ENCODE results near the gene FNDC11.
"Not testable (repeated sequence)": the region's sequence is repeated elsewhere in the genome, so short reads cannot be mapped to it uniquely, and the experiment has no call there.

FNDC11 gene

GRCh38 chr20:63565699-63566335 is 11.9 kb downstream of the FNDC11 start:
- H3K36me3 ChIP-seq (ENCODE audit: insufficient read depth, low read length) = no peaks in the 10 kb centered on the region
- no peak overlapping the region for H3K4me3 ChIP-seq (ENCODE audit: low read length)
- H3K9me3 ChIP-seq (ENCODE audit: insufficient read depth, low read depth, low read length) = no peaks in the 10 kb centered on the region
- no peak overlapping the region for H3K27ac ChIP-seq (ENCODE audit: low read depth, low read length)
- H3K4me1 ChIP-seq (ENCODE audit: insufficient read depth, low read length) = no peaks in the 10 kb centered on the region
- no peak overlapping the region; the same call in 1 of the 2 replicates for H3K9ac ChIP-seq (ENCODE audit: low read depth, low read length)
- WGBS = 96% methylated on average over 43 of the region's 43 CpGs
- no peaks in the 10 kb centered on the region for H3K27me3 ChIP-seq (ENCODE audit: insufficient read depth, low read length)

- Histone ChIP-seq H3K4me3 (ENCODE audit: low read length) (no peak overlapping the region), H3K27ac (ENCODE audit: low read depth, low read length) (no peak overlapping the region), H3K4me1 (ENCODE audit: insufficient read depth, low read length) (no peaks in the 10 kb centered on the region), H3K27me3 (ENCODE audit: insufficient read depth, low read length) (no peaks in the 10 kb centered on the region), H3K9me3 (ENCODE audit: insufficient read depth, low read depth, low read length) (no peaks in the 10 kb centered on the region), H3K36me3 (ENCODE audit: insufficient read depth, low read length) (no peaks in the 10 kb centered on the region), H3K9ac (ENCODE audit: low read depth, low read length) (no peak overlapping the region)
- WGBS = 92% methylated on average over 46 of the region's 46 CpGs
These were observed 12.6 kb downstream of the FNDC11 start for GRCh38 chr20:63566395-63567135.

GRCh38 chr20:63567136-63567385 is 13.1 kb downstream of the FNDC11 start:
- no peaks in the 10 kb centered on the region for H3K36me3 ChIP-seq (ENCODE audit: insufficient read depth, low read length)
- no peaks in the 10 kb centered on the region for H3K9me3 ChIP-seq (ENCODE audit: insufficient read depth, low read depth, low read length)
- 97% methylated on average over 22 of the region's 22 CpGs for WGBS
- no peak overlapping the region for H3K4me3 ChIP-seq (ENCODE audit: low read length)
- no peaks in the 10 kb centered on the region for H3K4me1 ChIP-seq (ENCODE audit: insufficient read depth, low read length)
- H3K27ac ChIP-seq (ENCODE audit: low read depth, low read length) = no peak overlapping the region
- no peaks in the 10 kb centered on the region for H3K27me3 ChIP-seq (ENCODE audit: insufficient read depth, low read length)
- H3K9ac ChIP-seq (ENCODE audit: low read depth, low read length) = no peak overlapping the region

GRCh38 chr20:63567386-63568169 is 13.6 kb downstream of the FNDC11 start:
- no peaks in the 10 kb centered on the region for H3K27me3 ChIP-seq (ENCODE audit: insufficient read depth, low read length)
- no peaks in the 10 kb centered on the region for H3K36me3 ChIP-seq (ENCODE audit: insufficient read depth, low read length)
- 95% methylated on average over 36 of the region's 37 CpGs for WGBS
- H3K9me3 ChIP-seq (ENCODE audit: insufficient read depth, low read depth, low read length) = no peaks in the 10 kb centered on the region
- H3K4me1 ChIP-seq (ENCODE audit: insufficient read depth, low read length) = no peaks in the 10 kb centered on the region
- no peak overlapping the region for H3K4me3 ChIP-seq (ENCODE audit: low read length)
- H3K9ac ChIP-seq (ENCODE audit: low read depth, low read length) = no peak overlapping the region
- H3K27ac ChIP-seq (ENCODE audit: low read depth, low read length) = no peak overlapping the region

- Histone ChIP-seq H3K27ac (ENCODE audit: low read depth, low read length) (no peak overlapping the region), H3K9me3 (ENCODE audit: insufficient read depth, low read depth, low read length) (no peaks in the 10 kb centered on the region), H3K9ac (ENCODE audit: low read depth, low read length) (no peak overlapping the region), H3K4me3 (ENCODE audit: low read length) (no peak overlapping the region), H3K4me1 (ENCODE audit: insufficient read depth, low read length) (no peaks in the 10 kb centered on the region), H3K27me3 (ENCODE audit: insufficient read depth, low read length) (no peaks in the 10 kb centered on the region), H3K36me3 (ENCODE audit: insufficient read depth, low read length) (no peaks in the 10 kb centered on the region)
- WGBS = 94% methylated on average over 43 of the region's 43 CpGs
These were observed 14.4 kb downstream of the FNDC11 start for GRCh38 chr20:63568170-63568981.

- WGBS = 95% methylated on average over 46 of the region's 46 CpGs
- H3K9me3 ChIP-seq (ENCODE audit: insufficient read depth, low read depth, low read length) = no peaks in the 10 kb centered on the region
- H3K4me3 ChIP-seq (ENCODE audit: low read length) = no peak overlapping the region
- H3K27me3 ChIP-seq (ENCODE audit: insufficient read depth, low read length) = no peaks in the 10 kb centered on the region; the same call in 1 of the 2 replicates
- no peak overlapping the region for H3K9ac ChIP-seq (ENCODE audit: low read depth, low read length)
- H3K36me3 ChIP-seq (ENCODE audit: insufficient read depth, low read length) = no peaks in the 10 kb centered on the region
- H3K27ac ChIP-seq (ENCODE audit: low read depth, low read length) = no peak overlapping the region
- no peaks in the 10 kb centered on the region for H3K4me1 ChIP-seq (ENCODE audit: insufficient read depth, low read length)
These were observed 15.3 kb downstream of the FNDC11 start for GRCh38 chr20:63568986-63569949.

GRCh38 chr20:63570281-63571086 is 16.5 kb downstream of the FNDC11 start:
- Histone ChIP-seq H3K4me1 (ENCODE audit: insufficient read depth, low read length) (no peaks in the 10 kb centered on the region), H3K36me3 (ENCODE audit: insufficient read depth, low read length) (no peaks in the 10 kb centered on the region)

GRCh38 chr20:63571087-63571478 is 17.1 kb downstream of the FNDC11 start:
- not testable (repeated sequence) for H3K9ac ChIP-seq (ENCODE audit: low read depth, low read length); H3K4me1 ChIP-seq (ENCODE audit: insufficient read depth, low read length); H3K27ac ChIP-seq (ENCODE audit: low read depth, low read length); H3K27me3 ChIP-seq (ENCODE audit: insufficient read depth, low read length); H3K36me3 ChIP-seq (ENCODE audit: insufficient read depth, low read length); H3K9me3 ChIP-seq (ENCODE audit: insufficient read depth, low read depth, low read length); H3K4me3 ChIP-seq (ENCODE audit: low read length)
- WGBS = 82% methylated on average over 3 of the region's 11 CpGs

More at GRCh38 chr20:63570281-63571086, 16.5 kb downstream of the FNDC11 start:
- Histone ChIP-seq H3K9me3 (ENCODE audit: insufficient read depth, low read depth, low read length) (no peaks in the 10 kb centered on the region), H3K4me3 (ENCODE audit: low read length) (no peak overlapping the region), H3K27ac (ENCODE audit: low read depth, low read length) (no peak overlapping the region), H3K27me3 (ENCODE audit: insufficient read depth, low read length) (no peaks in the 10 kb centered on the region; the same call in 1 of the 2 replicates), H3K9ac (ENCODE audit: low read depth, low read length) (no peak overlapping the region)
- 93% methylated on average over 28 of the region's 28 CpGs for WGBS

- H3K27me3 ChIP-seq (ENCODE audit: insufficient read depth, low read length) = no peaks in the 10 kb centered on the region; the same call in 1 of the 2 replicates
- no peak overlapping the region for H3K27ac ChIP-seq (ENCODE audit: low read depth, low read length)
- H3K36me3 ChIP-seq (ENCODE audit: insufficient read depth, low read length) = no peaks in the 10 kb centered on the region
- no peaks in the 10 kb centered on the region for H3K4me1 ChIP-seq (ENCODE audit: insufficient read depth, low read length)
- H3K9me3 ChIP-seq (ENCODE audit: insufficient read depth, low read depth, low read length) = no peaks in the 10 kb centered on the region
- 94% methylated on average over 48 of the region's 48 CpGs for WGBS
- H3K4me3 ChIP-seq (ENCODE audit: low read length) = no peak overlapping the region
- no peak overlapping the region for H3K9ac ChIP-seq (ENCODE audit: low read depth, low read length)
These were observed 18.3 kb downstream of the FNDC11 start for GRCh38 chr20:63572071-63572787.
